RWPE2 (cell line): ENCODE data around the gene PPA2.

Experiments used
- ATAC-seq: fragments of 200-7000 bp; cut with Tn5 transposase; 3 replicates; pipeline ENCODE4 v1.9.1; 2021; ENCODE audit warnings: low read depth
- DNase-seq: peaks from one replicate; pipeline ENCODE4 v3.0.0-alpha.2; 2020; ENCODE audit warnings: low spot score
- H3K27ac ChIP-seq: fragments of 450-650 bp; 2 replicates; pipeline ENCODE4 v1.5.1; 2017; ENCODE audit warnings: mild to moderate bottlenecking; ENCODE audit not compliant: poor library complexity, severe bottlenecking
- H3K27me3 ChIP-seq: fragments of 250-450 bp; sonication (Bioruptor Pico); 2 replicates; pipeline ENCODE4 v1.5.1; 2021; ENCODE audit warnings: mild to moderate bottlenecking, moderate library complexity; ENCODE audit not compliant: insufficient read depth, poor library complexity, severe bottlenecking
- H3K36me3 ChIP-seq: fragments of 250-450 bp; sonication (Bioruptor Pico); 2 replicates; pipeline ENCODE4 v1.5.1; 2020; ENCODE audit warnings: low read depth, mild to moderate bottlenecking, moderate library complexity
- H3K4me1 ChIP-seq: fragments of 250-450 bp; sonication (Bioruptor Pico); 2 replicates; pipeline ENCODE4 v1.5.1; 2021; ENCODE audit warnings: mild to moderate bottlenecking, moderate library complexity; ENCODE audit not compliant: insufficient read depth, poor library complexity, severe bottlenecking
- H3K4me3 ChIP-seq: fragments of 250-450 bp; sonication (Bioruptor Pico); 2 replicates; pipeline ENCODE4 v1.5.1; 2021; ENCODE audit warnings: mild to moderate bottlenecking, moderate library complexity; ENCODE audit not compliant: severe bottlenecking
- H3K9me3 ChIP-seq: fragments of 250-450 bp; sonication (Bioruptor Pico); 2 replicates; pipeline ENCODE4 v1.5.1; 2021; ENCODE audit warnings: mild to moderate bottlenecking, moderate library complexity; ENCODE audit not compliant: severe bottlenecking
- CTCF ChIP-seq: fragments of 450-650 bp; IDR thresholded peaks from one replicate; pipeline ENCODE4 v1.5.1; 2017; ENCODE audit warnings: mild to moderate bottlenecking, moderate library complexity; ENCODE audit not compliant: poor library complexity, severe bottlenecking

Gene PPA2

GRCh38 chr4:105345358-105345757, 128.5 kb downstream of the PPA2 start:
- ATAC-seq (no peak), DNase-seq (no peak)
- Histone ChIP-seq H3K27ac (no peak overlapping the region), H3K9me3 (no peaks in the 10 kb centered on the region), H3K4me1 (no peaks in the 10 kb centered on the region), H3K27me3 (no peaks in the 10 kb centered on the region), H3K4me3 (no peak overlapping the region), H3K36me3 (no peaks in the 10 kb centered on the region)
- no peak for TF ChIP-seq CTCF

- no peak for ATAC-seq
- no peak for TF ChIP-seq CTCF
These were observed 129.7 kb downstream of the PPA2 start for GRCh38 chr4:105344141-105344540.

GRCh38 chr4:105343146-105343931, 130.5 kb downstream of the PPA2 start:
- no peak for DNase-seq
- no peak for TF ChIP-seq CTCF

More at GRCh38 chr4:105344141-105344540, 129.7 kb downstream of the PPA2 start:
- H3K27me3 ChIP-seq, result no peaks in the 10 kb centered on the region
- H3K36me3 ChIP-seq, result no peaks in the 10 kb centered on the region
- no peak overlapping the region for H3K27ac ChIP-seq
- H3K4me1 ChIP-seq, result no peaks in the 10 kb centered on the region
- H3K9me3 ChIP-seq, result no peaks in the 10 kb centered on the region
- DNase-seq, result no peak
- H3K4me3 ChIP-seq, result no peak overlapping the region

GRCh38 chr4:105329081-105329480, 144.8 kb downstream of the PPA2 start:
- no peaks in the 10 kb centered on the region for H3K9me3 ChIP-seq
- H3K4me1 ChIP-seq, result no peaks in the 10 kb centered on the region
- H3K27ac ChIP-seq, result no peak overlapping the region
- H3K27me3 ChIP-seq, result no peaks in the 10 kb centered on the region
- H3K36me3 ChIP-seq, result no peaks in the 10 kb centered on the region
- ATAC-seq (no peak), DNase-seq (no peak)
- no peak for TF ChIP-seq CTCF
- no peak overlapping the region for H3K4me3 ChIP-seq

More at GRCh38 chr4:105343146-105343931, 130.5 kb downstream of the PPA2 start:
- Histone ChIP-seq H3K4me1 (no peaks in the 10 kb centered on the region), H3K36me3 (no peaks in the 10 kb centered on the region), H3K27ac (no peak overlapping the region), H3K27me3 (no peaks in the 10 kb centered on the region), H3K9me3 (no peaks in the 10 kb centered on the region), H3K4me3 (no peak overlapping the region)
- no peak for ATAC-seq

GRCh38 chr4:105327956-105328355, 145.9 kb downstream of the PPA2 start:
- DNase-seq (no peak), ATAC-seq (no peak)
- H3K9me3 ChIP-seq, result no peaks in the 10 kb centered on the region
- H3K36me3 ChIP-seq, result no peaks in the 10 kb centered on the region
- no peak for TF ChIP-seq CTCF
- H3K4me3 ChIP-seq, result no peak overlapping the region
- H3K27me3 ChIP-seq, result no peaks in the 10 kb centered on the region
- H3K27ac ChIP-seq, result no peak overlapping the region
- H3K4me1 ChIP-seq, result no peaks in the 10 kb centered on the region
